IMR-90 (cell line): ENCODE results near the gene ZNF583.

Experiments
- CEBPB ChIP-seq: IDR thresholded peaks from 2 replicates; pipeline ENCODE4 v1.6.1; 2012; ENCODE audit warnings: low read depth, low read length, improper control_type of control experiment
- CTCF ChIP-seq: conservative IDR thresholded peaks from 2 replicates; pipeline ENCODE4 v1.5.1; 2012; ENCODE audit warnings: mild to moderate bottlenecking, low read depth, low read length, improper control_type of control experiment
- ELK1 ChIP-seq: fragments of 150-350 bp; IDR thresholded peaks from 2 replicates; pipeline ENCODE4 v1.6.1; 2016; ENCODE audit warnings: low read depth, mild to moderate bottlenecking, low read length, moderate library complexity, borderline replicate concordance
- FOS ChIP-seq: fragments of 150-350 bp; IDR thresholded peaks from 2 replicates; pipeline ENCODE4 v1.6.1; 2016; ENCODE audit warnings: low read depth, low read length
- MAFK ChIP-seq: IDR thresholded peaks from 2 replicates; pipeline ENCODE4 v1.6.1; 2012; ENCODE audit warnings: low read depth, low read length, improper control_type of control experiment
- MAZ ChIP-seq: IDR thresholded peaks from 2 replicates; pipeline ENCODE4 v1.6.1; 2012; ENCODE audit warnings: low read depth, mild to moderate bottlenecking, low read length, improper control_type of control experiment, moderate library complexity, borderline replicate concordance
- MXI1 ChIP-seq: IDR thresholded peaks from 2 replicates; pipeline ENCODE4 v1.6.1; 2012; ENCODE audit warnings: low read depth, mild to moderate bottlenecking, low read length, moderate library complexity, borderline replicate concordance
- NFE2L2 ChIP-seq: fragments of 150-350 bp; IDR thresholded peaks from 2 replicates; pipeline ENCODE4 v1.6.1; 2016; ENCODE audit warnings: low read depth, mild to moderate bottlenecking, low read length
- POLR2A ChIP-seq: IDR thresholded peaks from 2 replicates; pipeline ENCODE4 v1.6.1; 2012; ENCODE audit warnings: mild to moderate bottlenecking, low read depth, low read length
- RAD21 ChIP-seq: IDR thresholded peaks from 2 replicates; pipeline ENCODE4 v1.6.1; 2012; ENCODE audit warnings: low read length, improper control_type of control experiment
- RCOR1 ChIP-seq: IDR thresholded peaks from 2 replicates; pipeline ENCODE4 v1.6.1; 2012; ENCODE audit warnings: mild to moderate bottlenecking, low read length, improper control_type of control experiment; ENCODE audit not compliant: insufficient replicate concordance
- RFX5 ChIP-seq: IDR thresholded peaks from 2 replicates; pipeline ENCODE4 v1.8.0; 2012; ENCODE audit warnings: low read depth, mild to moderate bottlenecking, low read length, moderate library complexity

DNA sequence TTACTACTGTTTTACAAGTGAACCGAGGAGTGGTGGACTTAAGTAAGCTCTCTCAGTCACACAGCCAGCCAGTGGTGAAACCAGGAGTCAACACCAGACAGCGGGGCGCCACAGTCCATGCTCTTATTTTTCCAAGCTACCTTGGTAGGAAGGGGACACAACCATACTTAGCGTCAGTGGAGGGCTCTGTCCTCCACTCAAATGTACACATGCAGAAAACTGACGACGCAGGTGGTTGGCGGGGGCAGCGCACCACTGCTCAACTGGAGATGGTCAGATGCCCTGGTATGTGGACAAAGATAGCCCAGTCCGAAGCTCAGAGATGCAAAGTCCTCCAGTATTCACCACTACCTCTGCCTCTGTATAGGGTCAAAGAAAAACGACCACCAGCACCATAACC is 72.0 kb downstream of the ZNF583 start:
- TF ChIP-seq CTCF (no peak), RCOR1 (no peak), CEBPB (no peak), POLR2A (no peak), MAZ (no peak), NFE2L2 (no peak), MAFK (no peak), RAD21 (no peak), FOS (no peak), RFX5 (no peak), ELK1 (no peak), MXI1 (no peak)
